ENCODE measurements around the gene STAP1. TPM values are rescaled to one million over a fixed set of nuclear protein-coding genes. Genes with fewer than 3 reads are reported as not detected.

Gene STAP1
- total RNA-seq, 2 experiments from 2014 or later = 10.0 to 11.0 TPM

- CTCF ChIA-PET = interaction anchor here (1.0 kb wide), 1 partner anchor 113 kb away, joined by 3 read pairs; no protein-coding TSS in a partner anchor
- H3K4me1 Mint-ChIP-seq = peaks cover 31% of the 10 kb centered on the region
- no peak for DNase-seq
- peak overlapping the region; percentile 55 for H3K27ac Mint-ChIP-seq
- POLR2A ChIA-PET = interaction anchor here (0.7 to 1.3 kb wide), 2 partner anchors 34 to 36 kb away, joined by 3 to 6 read pairs; partner anchors contain the start of gene CENPC
- ATAC-seq = peak; percentile 81
- peak overlapping the region; percentile 19 for H3K4me3 Mint-ChIP-seq
- peaks cover 2% of the 10 kb centered on the region for H3K9me3 Mint-ChIP-seq (ENCODE audit: low read depth)
- peaks cover 11% of the 10 kb centered on the region for H3K36me3 Mint-ChIP-seq (ENCODE audit: low read depth)
- intact Hi-C loops (cut with DNase I, micrococcal nuclease) = loop anchor here (1.0 to 5.0 kb wide), 5 partner anchors 34 to 120 kb away; partner anchors contain the start of genes CENPC (in 2 of the 2) and UBA6 (in 1 of the 2)
- H3K27me3 Mint-ChIP-seq = no peaks in the 10 kb centered on the region
Measured at GRCh38 chr4:67581208-67581857, 22.8 kb downstream of the STAP1 start.

- intact Hi-C loops (cut with DNase I, micrococcal nuclease) = loop anchor here (1.0 to 5.0 kb wide), 5 partner anchors 35 to 119 kb away; partner anchors contain the start of genes CENPC (in 2 of the 2) and UBA6 (in 1 of the 2)
- peaks cover 11% of the 10 kb centered on the region for H3K36me3 Mint-ChIP-seq (ENCODE audit: low read depth)
- H3K27ac Mint-ChIP-seq = no peak overlapping the region
- H3K9me3 Mint-ChIP-seq (ENCODE audit: low read depth) = peaks cover 2% of the 10 kb centered on the region
- DNase-seq (no peak), ATAC-seq (no peak)
- peaks cover 27% of the 10 kb centered on the region for H3K4me1 Mint-ChIP-seq
- POLR2A ChIA-PET = interaction anchor here (0.7 to 1.3 kb wide), 2 partner anchors 35 to 37 kb away, joined by 3 to 6 read pairs; partner anchors contain the start of gene CENPC
- CTCF ChIA-PET = interaction anchor here (1.0 kb wide), 1 partner anchor 112 kb away, joined by 3 read pairs; no protein-coding TSS in a partner anchor
- H3K27me3 Mint-ChIP-seq = no peaks in the 10 kb centered on the region
- H3K4me3 Mint-ChIP-seq = no peak overlapping the region
Measured at GRCh38 chr4:67581913-67582312, 23.4 kb downstream of the STAP1 start.

GRCh38 chr4:67584496-67584895 is 26.0 kb downstream of the STAP1 start:
- POLR2A ChIA-PET = no interaction called here
- ATAC-seq = no peak
- Mint-ChIP-seq H3K27ac (no peak overlapping the region), H3K4me1 (peaks cover 23% of the 10 kb centered on the region), H3K4me3 (no peak overlapping the region), H3K9me3 (ENCODE audit: low read depth) (peaks cover under 1% of the 10 kb centered on the region), H3K36me3 (ENCODE audit: low read depth) (peaks cover 5% of the 10 kb centered on the region), H3K27me3 (no peaks in the 10 kb centered on the region)
- no peak for DNase-seq
- CTCF ChIA-PET = no interaction called here
- intact Hi-C loops (cut with DNase I, micrococcal nuclease) = loop anchor here (5.0 kb wide), 3 partner anchors 37 to 73 kb away; partner anchors contain the start of gene CENPC (in 1 of the 2)

- DNase-seq = no peak
- H3K27ac Mint-ChIP-seq = no peak overlapping the region
- intact Hi-C loops (cut with DNase I, micrococcal nuclease) = no loop called here
- H3K27me3 Mint-ChIP-seq = no peaks in the 10 kb centered on the region
- no peak overlapping the region for H3K4me3 Mint-ChIP-seq
- no peaks in the 10 kb centered on the region for H3K9me3 Mint-ChIP-seq (ENCODE audit: low read depth)
- H3K4me1 Mint-ChIP-seq = peaks cover 5% of the 10 kb centered on the region
- POLR2A ChIA-PET = no interaction called here
- CTCF ChIA-PET = interaction anchor here (0.7 kb wide), 2 partner anchors 21 to 114 kb away, joined by 3 to 4 read pairs; partner anchors contain the start of gene UBA6
- peaks cover 2% of the 10 kb centered on the region for H3K36me3 Mint-ChIP-seq (ENCODE audit: low read depth)
- ATAC-seq = no peak
Measured at GRCh38 chr4:67587156-67587555, 28.6 kb downstream of the STAP1 start.

- DNase-seq (no peak), ATAC-seq (no peak)
- no peaks in the 10 kb centered on the region for H3K4me1 Mint-ChIP-seq
- CTCF ChIA-PET = no interaction called here
- no peak overlapping the region for H3K27ac Mint-ChIP-seq
- H3K36me3 Mint-ChIP-seq (ENCODE audit: low read depth) = peaks cover 4% of the 10 kb centered on the region
- POLR2A ChIA-PET = no interaction called here
- intact Hi-C loops (cut with DNase I, micrococcal nuclease) = no loop called here
- no peaks in the 10 kb centered on the region for H3K9me3 Mint-ChIP-seq (ENCODE audit: low read depth)
- H3K27me3 Mint-ChIP-seq = no peaks in the 10 kb centered on the region
- H3K4me3 Mint-ChIP-seq = no peak overlapping the region
Measured at GRCh38 chr4:67593741-67594175, 35.2 kb downstream of the STAP1 start.

GRCh38 chr4:67603310-67604028 is 44.9 kb downstream of the STAP1 start:
- H3K9me3 Mint-ChIP-seq (ENCODE audit: low read depth) = peaks cover 8% of the 10 kb centered on the region

GRCh38 chr4:67604029-67604381 is 45.5 kb downstream of the STAP1 start:
- H3K27me3 Mint-ChIP-seq = no peaks in the 10 kb centered on the region
- peaks cover 11% of the 10 kb centered on the region for H3K36me3 Mint-ChIP-seq (ENCODE audit: low read depth)
- DNase-seq = no peak
- H3K4me3 Mint-ChIP-seq = no peak overlapping the region
- H3K4me1 Mint-ChIP-seq = peaks cover 3% of the 10 kb centered on the region
- ChIA-PET CTCF (no interaction called here), POLR2A (interaction anchor here (0.6 kb wide), 1 partner anchor 880 kb away, joined by 3 read pairs; no protein-coding TSS in a partner anchor)
- ATAC-seq = no peak
- intact Hi-C loops (cut with DNase I, micrococcal nuclease) = no loop called here
- peaks cover 8% of the 10 kb centered on the region for H3K9me3 Mint-ChIP-seq (ENCODE audit: low read depth)
- H3K27ac Mint-ChIP-seq = no peak overlapping the region

More at GRCh38 chr4:67603310-67604028, 44.9 kb downstream of the STAP1 start:
- POLR2A ChIA-PET = interaction anchor here (0.6 kb wide), 1 partner anchor 881 kb away, joined by 3 read pairs; no protein-coding TSS in a partner anchor
- Mint-ChIP-seq H3K27ac (no peak overlapping the region), H3K4me3 (no peak overlapping the region), H3K27me3 (no peaks in the 10 kb centered on the region), H3K4me1 (peaks cover 3% of the 10 kb centered on the region), H3K36me3 (ENCODE audit: low read depth) (peaks cover 9% of the 10 kb centered on the region)
- DNase-seq (no peak), ATAC-seq (no peak)
- intact Hi-C loops (cut with DNase I, micrococcal nuclease) = no loop called here
- CTCF ChIA-PET = no interaction called here

- CTCF ChIA-PET = no interaction called here
- POLR2A ChIA-PET = no interaction called here
- no peaks in the 10 kb centered on the region for H3K27me3 Mint-ChIP-seq
- DNase-seq (no peak), ATAC-seq (no peak)
- peaks cover 3% of the 10 kb centered on the region for H3K4me1 Mint-ChIP-seq
- H3K27ac Mint-ChIP-seq = no peak overlapping the region
- peaks cover 13% of the 10 kb centered on the region for H3K36me3 Mint-ChIP-seq (ENCODE audit: low read depth)
- H3K9me3 Mint-ChIP-seq (ENCODE audit: low read depth) = peaks cover 9% of the 10 kb centered on the region
- H3K4me3 Mint-ChIP-seq = no peak overlapping the region
- intact Hi-C loops (cut with DNase I, micrococcal nuclease) = no loop called here
Measured at GRCh38 chr4:67604749-67605148, 46.2 kb downstream of the STAP1 start.

GRCh38 chr4:67608027-67608426 is 49.5 kb downstream of the STAP1 start:
- Mint-ChIP-seq H3K4me3 (no peak overlapping the region), H3K27me3 (no peaks in the 10 kb centered on the region), H3K36me3 (ENCODE audit: low read depth) (peaks cover 17% of the 10 kb centered on the region), H3K9me3 (ENCODE audit: low read depth) (peaks cover 15% of the 10 kb centered on the region), H3K4me1 (peaks cover 3% of the 10 kb centered on the region), H3K27ac (no peak overlapping the region)
- POLR2A ChIA-PET = no interaction called here
- intact Hi-C loops (cut with DNase I, micrococcal nuclease) = no loop called here
- CTCF ChIA-PET = interaction anchor here (0.7 to 1.2 kb wide), 2 partner anchors 15 to 21 kb away, joined by 3 to 4 read pairs; no protein-coding TSS in a partner anchor
- DNase-seq (no peak), ATAC-seq (no peak)

GRCh38 chr4:67614186-67614585 is 55.7 kb downstream of the STAP1 start:
- POLR2A ChIA-PET = no interaction called here
- ATAC-seq (no peak), DNase-seq (no peak)
- no peaks in the 10 kb centered on the region for H3K4me1 Mint-ChIP-seq
- no peak overlapping the region for H3K4me3 Mint-ChIP-seq
- CTCF ChIA-PET = no interaction called here
- H3K36me3 Mint-ChIP-seq (ENCODE audit: low read depth) = peaks cover 41% of the 10 kb centered on the region
- H3K9me3 Mint-ChIP-seq (ENCODE audit: low read depth) = peaks cover 28% of the 10 kb centered on the region
- H3K27ac Mint-ChIP-seq = no peak overlapping the region
- no peaks in the 10 kb centered on the region for H3K27me3 Mint-ChIP-seq
- intact Hi-C loops (cut with DNase I, micrococcal nuclease) = no loop called here

GRCh38 chr4:67615119-67615518 is 56.6 kb downstream of the STAP1 start:
- Mint-ChIP-seq H3K4me1 (no peaks in the 10 kb centered on the region), H3K4me3 (no peak overlapping the region), H3K27me3 (no peaks in the 10 kb centered on the region), H3K27ac (no peak overlapping the region), H3K9me3 (ENCODE audit: low read depth) (peaks cover 24% of the 10 kb centered on the region), H3K36me3 (ENCODE audit: low read depth) (peaks cover 45% of the 10 kb centered on the region)
- POLR2A ChIA-PET = no interaction called here
- CTCF ChIA-PET = no interaction called here
- DNase-seq (no peak), ATAC-seq (no peak)
- intact Hi-C loops (cut with DNase I, micrococcal nuclease) = no loop called here
